GM12873 (cell line): ENCODE measurements around the gene GRID1.

ENCODE experiments used
- TF ChIP-seq, protein P1 (sequence below): IDR thresholded peaks from 2 replicates; pipeline ENCODE4 v1.5.1; 2012; ENCODE audit warnings: low read depth, mild to moderate bottlenecking, moderate library complexity, low read length, control low read depth; ENCODE audit not compliant: insufficient read depth; ENCODE audit errors: missing control alignments

Gene GRID1

DNA sequence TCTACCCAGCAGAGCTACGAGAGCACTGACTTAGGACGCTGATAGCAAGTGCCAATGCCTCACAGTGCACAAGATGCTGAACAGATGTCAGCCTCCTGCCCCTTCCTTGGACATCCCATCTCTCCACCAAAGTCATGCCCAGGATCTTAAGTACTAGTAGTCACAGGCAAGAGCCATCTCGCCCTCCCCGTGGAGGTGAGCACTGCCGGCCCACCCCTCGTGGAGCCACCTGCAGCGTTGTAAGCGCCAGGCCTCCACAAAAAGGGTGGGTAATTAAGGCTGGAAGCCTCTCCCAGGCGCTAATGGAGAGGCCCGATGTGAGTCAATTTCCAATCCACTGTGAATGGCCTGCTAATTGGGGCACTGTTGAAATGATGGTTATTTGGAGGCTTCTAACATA is 156.2 kb downstream of the GRID1 start:
- TF ChIP-seq, protein P1, sequence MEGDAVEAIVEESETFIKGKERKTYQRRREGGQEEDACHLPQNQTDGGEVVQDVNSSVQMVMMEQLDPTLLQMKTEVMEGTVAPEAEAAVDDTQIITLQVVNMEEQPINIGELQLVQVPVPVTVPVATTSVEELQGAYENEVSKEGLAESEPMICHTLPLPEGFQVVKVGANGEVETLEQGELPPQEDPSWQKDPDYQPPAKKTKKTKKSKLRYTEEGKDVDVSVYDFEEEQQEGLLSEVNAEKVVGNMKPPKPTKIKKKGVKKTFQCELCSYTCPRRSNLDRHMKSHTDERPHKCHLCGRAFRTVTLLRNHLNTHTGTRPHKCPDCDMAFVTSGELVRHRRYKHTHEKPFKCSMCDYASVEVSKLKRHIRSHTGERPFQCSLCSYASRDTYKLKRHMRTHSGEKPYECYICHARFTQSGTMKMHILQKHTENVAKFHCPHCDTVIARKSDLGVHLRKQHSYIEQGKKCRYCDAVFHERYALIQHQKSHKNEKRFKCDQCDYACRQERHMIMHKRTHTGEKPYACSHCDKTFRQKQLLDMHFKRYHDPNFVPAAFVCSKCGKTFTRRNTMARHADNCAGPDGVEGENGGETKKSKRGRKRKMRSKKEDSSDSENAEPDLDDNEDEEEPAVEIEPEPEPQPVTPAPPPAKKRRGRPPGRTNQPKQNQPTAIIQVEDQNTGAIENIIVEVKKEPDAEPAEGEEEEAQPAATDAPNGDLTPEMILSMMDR = no peak

DNA sequence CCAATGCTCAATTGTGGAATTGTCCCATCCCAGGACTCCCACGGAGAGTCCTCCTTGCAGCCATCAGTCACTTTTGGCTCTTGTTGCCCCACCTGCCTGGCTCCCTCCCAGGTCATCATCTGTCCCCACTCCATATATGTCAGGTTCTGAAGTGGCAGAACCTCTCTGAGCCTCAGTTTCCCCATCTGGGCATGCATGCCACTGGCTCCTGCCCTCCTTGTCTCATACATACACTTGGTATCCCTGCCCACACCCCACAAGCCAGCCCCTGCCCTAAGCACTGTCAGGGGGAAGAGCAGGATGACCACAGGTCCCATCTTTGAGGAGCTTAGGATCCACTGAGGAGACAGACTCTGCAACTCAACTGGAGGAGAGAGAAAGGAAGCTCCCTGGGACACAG is 156.9 kb downstream of the GRID1 start:
- TF ChIP-seq, protein P1 = no peak

DNA sequence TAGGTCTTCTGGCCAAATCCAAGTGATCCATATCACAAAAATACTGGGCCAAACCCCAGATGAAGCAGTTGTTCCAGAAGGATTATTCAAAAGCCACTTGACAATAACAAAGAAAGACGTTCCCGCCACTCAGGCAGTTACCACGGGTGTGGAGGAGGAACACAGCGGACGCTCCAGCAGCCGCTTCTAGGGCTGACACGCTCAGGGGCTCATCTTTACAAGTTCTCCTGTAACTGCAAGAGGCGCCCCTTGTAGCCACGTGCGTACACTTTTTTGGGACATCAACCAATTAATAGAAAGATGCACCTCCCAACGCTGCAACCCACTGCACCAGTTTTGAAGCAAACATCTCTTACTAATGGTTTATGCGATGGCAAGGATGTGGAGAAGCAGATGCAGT is 159.4 kb downstream of the GRID1 start:
- TF ChIP-seq, protein P1 = no peak

DNA sequence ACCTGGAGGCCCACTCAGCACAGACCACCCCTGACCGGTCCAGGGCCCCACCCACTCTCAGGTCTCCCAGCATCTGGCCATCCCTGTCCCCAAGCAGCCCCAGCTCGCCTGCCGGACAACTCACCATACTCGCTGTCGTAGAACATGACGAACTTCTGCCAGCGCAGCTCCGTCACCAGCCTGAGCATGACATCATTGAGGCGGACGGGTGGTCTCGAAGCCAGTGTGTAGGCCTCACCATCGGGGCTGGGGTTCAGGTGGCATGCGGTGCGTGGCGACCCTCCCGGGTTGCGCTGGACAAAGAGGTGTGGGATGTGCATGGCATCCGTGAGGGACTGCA is 160.4 kb downstream of the GRID1 start:
- TF ChIP-seq, protein P1 = no peak

DNA sequence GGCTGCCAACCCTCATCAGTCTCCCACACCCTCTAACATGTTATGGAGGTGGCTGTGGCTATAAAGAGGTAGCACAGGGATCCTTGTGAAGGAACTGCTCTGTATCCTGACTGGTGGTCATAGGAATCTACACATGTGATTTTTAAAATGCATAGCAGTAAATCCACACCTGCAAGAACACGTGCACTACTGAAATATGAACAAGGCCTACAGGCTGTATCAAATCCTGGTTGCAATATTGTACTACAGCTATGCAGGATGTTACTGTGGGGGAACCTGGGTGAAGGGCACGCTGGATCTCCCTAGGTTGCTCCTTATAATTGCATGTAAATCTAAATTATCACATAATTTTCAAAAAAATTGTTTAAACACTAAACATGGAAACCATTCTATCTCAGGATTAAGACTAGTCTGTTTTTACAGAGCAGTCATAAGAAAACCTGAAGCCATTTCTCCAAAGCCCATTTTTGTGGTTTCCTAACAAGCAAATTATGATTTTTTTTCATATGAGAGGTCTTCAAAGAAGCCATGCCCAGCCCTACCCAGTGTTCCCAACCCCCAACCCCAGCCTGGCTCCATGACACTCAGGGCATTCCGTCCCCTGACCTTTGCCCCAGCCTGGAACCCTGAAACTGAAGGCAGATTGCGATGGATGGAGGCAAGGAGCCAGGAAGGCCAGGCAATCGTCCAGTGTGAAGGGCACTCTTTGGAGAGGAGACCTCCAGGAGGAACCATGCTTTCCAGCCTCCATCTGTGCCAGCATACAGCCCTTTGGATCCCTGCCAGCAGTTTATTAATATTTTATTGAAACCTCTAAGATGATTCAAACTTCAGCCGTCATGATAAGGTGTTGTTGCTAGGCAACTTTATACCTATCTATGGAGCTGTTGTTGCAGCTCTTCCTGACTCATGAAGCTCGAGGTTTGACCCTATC is 161.0 kb downstream of the GRID1 start:
- TF ChIP-seq, protein P1 = no peak

DNA sequence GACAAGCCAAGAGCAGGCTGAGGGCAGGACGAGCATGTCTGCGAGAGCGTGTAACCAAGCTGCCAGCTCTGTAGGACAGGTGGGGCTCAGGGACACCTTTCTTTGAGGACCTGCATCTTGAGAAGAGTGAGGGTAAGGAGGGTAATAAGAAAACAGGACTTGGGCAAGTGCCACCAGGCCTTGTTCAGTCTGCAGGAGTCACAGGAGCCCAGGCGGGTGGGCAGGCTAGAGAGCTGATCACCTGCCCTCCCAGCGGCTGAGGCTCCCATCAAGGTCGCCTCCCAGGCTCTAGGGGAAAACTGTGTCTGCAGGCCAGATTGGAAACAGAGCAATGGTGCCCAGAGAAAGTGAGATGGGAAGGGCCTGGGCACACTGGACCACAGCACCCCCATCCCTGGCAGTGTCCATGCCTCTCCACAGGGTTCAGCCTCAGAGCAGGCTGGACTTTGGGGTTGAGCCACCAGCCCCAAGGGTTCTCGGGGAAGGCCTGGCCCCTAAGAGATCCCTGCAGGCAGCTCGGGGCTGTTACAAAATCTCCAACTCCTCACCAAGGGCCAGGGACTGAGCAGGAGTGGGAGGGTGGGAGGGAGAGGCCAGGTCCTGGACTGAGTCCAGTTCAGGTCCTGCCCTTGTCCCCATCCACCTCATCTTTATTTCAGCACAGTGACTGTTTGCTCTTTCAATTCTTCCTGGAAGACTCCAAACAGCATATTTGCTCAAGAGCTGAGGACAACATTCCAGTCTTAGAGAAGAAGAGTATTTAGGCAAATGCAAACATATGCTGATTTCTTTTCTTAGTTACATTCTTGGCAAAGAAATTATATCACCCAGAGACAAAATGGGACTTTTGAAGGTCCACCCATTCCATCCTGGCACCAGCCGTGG is 161.9 kb downstream of the GRID1 start:
- TF ChIP-seq, protein P1 = no peak

DNA sequence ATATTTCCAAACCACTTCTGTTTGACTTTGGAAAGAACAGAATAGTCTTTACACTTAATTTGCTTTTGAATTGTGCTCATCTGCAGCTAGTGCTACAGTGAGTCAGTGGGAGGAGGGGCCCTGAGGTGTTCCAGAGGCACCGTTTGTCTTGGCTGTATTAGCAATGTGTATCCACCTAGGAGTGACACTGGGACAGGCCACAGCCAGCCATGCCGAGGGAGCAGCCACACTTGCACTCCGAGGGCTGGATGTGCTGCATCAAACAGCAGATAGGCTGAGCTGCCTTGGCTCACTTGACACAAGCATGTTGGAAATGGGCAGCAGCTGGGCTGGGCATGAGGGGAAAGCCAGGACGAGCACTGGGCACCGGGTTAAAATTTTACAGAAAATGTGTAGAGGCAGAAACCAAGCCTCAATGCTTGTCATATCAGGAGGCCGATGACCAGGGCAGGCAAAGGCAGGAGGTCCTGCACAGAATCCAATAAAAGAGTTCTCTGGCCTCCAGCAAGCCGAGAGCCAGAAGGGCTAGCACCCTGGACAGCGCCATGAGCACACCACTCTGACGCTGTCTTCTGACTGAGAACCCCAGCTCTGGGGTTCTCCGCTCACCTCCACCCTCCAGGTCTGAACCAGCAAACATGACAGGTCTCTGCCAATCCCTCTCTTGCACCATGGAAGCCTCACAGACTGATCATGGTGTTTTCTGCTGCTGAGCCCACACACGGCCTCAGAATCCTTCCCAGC is 163.3 kb downstream of the GRID1 start:
- TF ChIP-seq, protein P1 = no peak
